ENCODE measurements around the gene SPAG17. TPM values are rescaled to one million over a fixed set of nuclear protein-coding genes. Genes with fewer than 3 reads are reported as not detected.

SPAG17 gene
- total RNA-seq, 2 donors from 2014 or later: 1.6 TPM; not detected in 1

GRCh38 chr1:118110580-118110979 lies 74.4 kb downstream of the SPAG17 start:
- ATAC-seq (no peak), DNase-seq (no peak)
- intact Hi-C loops (cut with DNase I): no loop called here
- Histone ChIP-seq H3K27ac (no peak overlapping the region), H3K27me3 (no peaks in the 10 kb centered on the region), H3K9me3 (no peaks in the 10 kb centered on the region), H3K36me3 (replicated peaks in 1 of 2; ENCODE audit: insufficient read depth in 1 of 2, low read depth in 2 of 2) (no peaks in the 10 kb centered on the region), H3K4me3 (no peak overlapping the region), H3K4me1 (peaks cover 14% of the 10 kb centered on the region)
- TF ChIP-seq POLR2A (IDR thresholded peaks at IDR 0.05): no peak
- TF ChIP-seq, protein P1, sequence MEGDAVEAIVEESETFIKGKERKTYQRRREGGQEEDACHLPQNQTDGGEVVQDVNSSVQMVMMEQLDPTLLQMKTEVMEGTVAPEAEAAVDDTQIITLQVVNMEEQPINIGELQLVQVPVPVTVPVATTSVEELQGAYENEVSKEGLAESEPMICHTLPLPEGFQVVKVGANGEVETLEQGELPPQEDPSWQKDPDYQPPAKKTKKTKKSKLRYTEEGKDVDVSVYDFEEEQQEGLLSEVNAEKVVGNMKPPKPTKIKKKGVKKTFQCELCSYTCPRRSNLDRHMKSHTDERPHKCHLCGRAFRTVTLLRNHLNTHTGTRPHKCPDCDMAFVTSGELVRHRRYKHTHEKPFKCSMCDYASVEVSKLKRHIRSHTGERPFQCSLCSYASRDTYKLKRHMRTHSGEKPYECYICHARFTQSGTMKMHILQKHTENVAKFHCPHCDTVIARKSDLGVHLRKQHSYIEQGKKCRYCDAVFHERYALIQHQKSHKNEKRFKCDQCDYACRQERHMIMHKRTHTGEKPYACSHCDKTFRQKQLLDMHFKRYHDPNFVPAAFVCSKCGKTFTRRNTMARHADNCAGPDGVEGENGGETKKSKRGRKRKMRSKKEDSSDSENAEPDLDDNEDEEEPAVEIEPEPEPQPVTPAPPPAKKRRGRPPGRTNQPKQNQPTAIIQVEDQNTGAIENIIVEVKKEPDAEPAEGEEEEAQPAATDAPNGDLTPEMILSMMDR (IDR thresholded peaks at IDR 0.05): no peak

- Histone ChIP-seq H3K27me3 (no peaks in the 10 kb centered on the region), H3K4me3 (no peak overlapping the region), H3K36me3 (replicated peaks in 1 of 2; ENCODE audit: insufficient read depth in 1 of 2, low read depth in 2 of 2) (no peaks in the 10 kb centered on the region), H3K27ac (no peak overlapping the region), H3K9me3 (no peaks in the 10 kb centered on the region), H3K4me1 (peaks cover 29% of the 10 kb centered on the region)
- intact Hi-C loops (cut with DNase I): no loop called here
- 86 to 91% methylated on average over 3 of the region's 3 CpGs for WGBS, 2 donors
- ATAC-seq (no peak), DNase-seq (no peak)
- TF ChIP-seq POLR2A (IDR thresholded peaks at IDR 0.05): no peak
- TF ChIP-seq, protein P1 (IDR thresholded peaks at IDR 0.05): no peak
Observed at GRCh38 chr1:118104951-118105350, 80.1 kb downstream of the SPAG17 start.

DNA sequence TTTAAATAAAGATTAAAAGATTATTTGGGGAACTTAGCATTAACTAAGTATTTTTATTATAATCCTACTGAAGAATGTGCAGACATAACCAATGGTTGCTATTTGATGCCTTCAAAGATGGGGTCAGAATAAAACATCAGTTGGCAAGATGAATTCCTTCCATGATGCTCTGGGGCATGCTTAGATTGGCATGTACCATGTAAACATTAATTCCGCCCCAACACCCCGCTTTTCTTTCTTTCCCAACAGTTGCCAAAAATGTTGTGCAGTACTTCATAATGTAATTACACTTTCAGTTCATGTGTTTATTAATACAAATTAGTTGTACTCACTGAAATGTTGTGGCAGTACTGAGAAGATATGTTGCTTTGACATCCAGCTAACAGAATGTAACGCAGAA lies 82.6 kb downstream of the SPAG17 start:
- 84 to 92% methylated on average over 3 of the region's 3 CpGs for WGBS, 2 donors
- Histone ChIP-seq H3K9me3 (no peaks in the 10 kb centered on the region), H3K4me3 (no peak overlapping the region), H3K36me3 (replicated peaks in 1 of 2; ENCODE audit: insufficient read depth in 1 of 2, low read depth in 2 of 2) (no peaks in the 10 kb centered on the region), H3K4me1 (peaks cover 46% of the 10 kb centered on the region), H3K27ac (no peak overlapping the region), H3K27me3 (no peaks in the 10 kb centered on the region)
- DNase-seq: no peak
- TF ChIP-seq POLR2A (IDR thresholded peaks at IDR 0.05): no peak
- intact Hi-C loops (cut with DNase I): no loop called here
- ATAC-seq: no peak

DNA sequence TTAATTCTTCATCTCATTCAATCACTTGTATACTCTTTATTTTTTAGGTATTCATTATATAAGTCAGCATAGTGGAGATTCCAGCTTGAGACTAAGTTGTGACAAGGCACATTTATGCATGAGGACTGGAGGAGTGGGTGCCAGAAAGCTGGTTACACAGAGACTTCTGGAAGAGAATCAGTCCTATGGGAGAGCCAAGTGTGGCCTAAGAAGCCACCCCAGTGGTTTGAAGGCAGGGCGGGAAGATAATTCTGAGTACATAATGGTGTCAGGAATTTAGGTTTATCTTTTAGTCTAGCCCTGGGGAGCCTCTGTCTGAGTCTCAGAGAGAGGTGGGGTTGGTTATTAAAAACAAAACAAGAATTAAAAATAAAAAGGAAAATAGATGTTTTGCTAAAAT lies 83.0 kb downstream of the SPAG17 start:
- TF ChIP-seq, protein P1 (IDR thresholded peaks at IDR 0.05): no peak
- H3K27ac ChIP-seq: peak overlapping the region in 2 of 4 donors; percentile 52 to 64
- H3K9me3 ChIP-seq: no peaks in the 10 kb centered on the region
- H3K4me3 ChIP-seq: no peak overlapping the region
- no peaks in the 10 kb centered on the region for H3K36me3 ChIP-seq (replicated peaks in 1 of 2; ENCODE audit: insufficient read depth in 1 of 2, low read depth in 2 of 2)
- DNase-seq: peak in 1 of 4 donors; percentile 19
- 88 to 97% methylated on average over 1 of the region's 1 CpG for WGBS, 2 donors
- intact Hi-C loops (cut with DNase I): no loop called here
- H3K4me1 ChIP-seq: peaks cover 48% of the 10 kb centered on the region
- ATAC-seq: no peak
- H3K27me3 ChIP-seq: no peaks in the 10 kb centered on the region

DNA sequence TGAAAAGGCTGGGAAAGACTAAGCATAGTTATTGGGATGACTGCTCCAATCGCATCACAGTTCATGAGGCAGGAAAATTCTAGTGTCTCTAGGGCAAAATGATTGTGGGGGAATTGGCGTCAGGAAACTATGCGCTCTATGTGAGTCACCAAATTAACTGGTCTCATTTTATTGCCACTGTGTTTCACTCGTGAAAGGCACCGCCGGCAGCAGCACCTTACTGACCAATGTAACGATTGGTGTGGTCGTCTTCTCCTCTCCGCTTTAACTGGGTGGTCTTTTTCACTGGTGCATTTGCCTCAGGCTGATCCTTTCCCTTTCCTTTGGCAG lies 83.5 kb downstream of the SPAG17 start:
- H3K4me1 ChIP-seq: peaks cover 48% of the 10 kb centered on the region
- 84 to 86% methylated on average over 9 of the region's 9 CpGs for WGBS, 2 donors
- ATAC-seq (no peak), DNase-seq (peak in 2 of 4 donors; percentile 20 to 25)
- TF ChIP-seq POLR2A (IDR thresholded peaks at IDR 0.05): no peak
- no peaks in the 10 kb centered on the region for H3K9me3 ChIP-seq
- peak overlapping the region; percentile 37 to 64 (median 46) for H3K27ac ChIP-seq
- intact Hi-C loops (cut with DNase I): no loop called here
- no peak overlapping the region for H3K4me3 ChIP-seq
- H3K27me3 ChIP-seq: no peaks in the 10 kb centered on the region
- no peaks in the 10 kb centered on the region for H3K36me3 ChIP-seq (replicated peaks in 1 of 2; ENCODE audit: insufficient read depth in 1 of 2, low read depth in 2 of 2)

DNA sequence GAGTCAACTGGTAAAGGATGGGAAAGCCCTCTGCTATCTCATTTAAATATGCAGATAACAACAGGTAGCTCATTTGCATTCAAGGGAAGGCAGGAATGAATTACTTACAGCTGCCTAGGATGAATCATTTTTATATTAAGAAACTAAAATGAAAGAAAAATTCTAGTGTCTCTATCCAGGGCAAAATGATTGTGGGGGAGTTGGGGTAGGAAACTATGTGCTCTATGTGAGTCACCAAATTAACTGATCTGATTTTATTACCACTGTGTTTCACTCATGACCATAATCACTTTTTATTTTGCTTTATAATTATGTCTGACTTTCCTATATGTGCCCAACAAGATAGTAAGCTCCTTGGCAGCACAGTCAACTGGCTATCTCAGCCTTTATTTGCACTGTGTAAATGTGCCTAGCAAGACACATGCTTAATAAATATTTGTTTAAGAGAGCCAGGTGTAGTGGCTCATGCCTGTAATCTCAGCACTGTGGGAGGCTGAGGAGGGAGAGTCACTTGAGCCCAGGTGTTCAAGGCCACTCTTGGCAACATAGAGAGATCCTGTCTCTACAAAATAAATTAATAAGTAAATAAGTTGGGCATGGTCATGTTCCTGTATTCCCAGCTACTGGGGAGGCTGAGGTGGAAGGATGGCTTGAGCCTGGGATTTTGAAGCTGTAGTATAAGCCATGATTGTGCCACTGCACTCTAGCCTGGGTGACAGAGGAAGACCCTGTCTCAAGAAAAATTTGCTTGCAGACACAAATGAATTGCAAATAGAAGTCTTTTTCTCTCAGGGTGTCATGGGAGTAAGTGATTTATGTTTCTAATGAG lies 84.1 kb downstream of the SPAG17 start:
- peak overlapping the region; percentile 37 to 64 (median 46) for H3K27ac ChIP-seq
- intact Hi-C loops (cut with DNase I): no loop called here
- peak; percentile 77 to 93 (median 85) for DNase-seq

More for the DNA sequence above, 84.1 kb downstream of the SPAG17 start:
- Histone ChIP-seq H3K36me3 (replicated peaks in 1 of 2; ENCODE audit: insufficient read depth in 1 of 2, low read depth in 2 of 2) (no peaks in the 10 kb centered on the region), H3K4me1 (peaks cover 48% of the 10 kb centered on the region), H3K4me3 (no peak overlapping the region), H3K27me3 (no peaks in the 10 kb centered on the region), H3K9me3 (no peaks in the 10 kb centered on the region)
- TF ChIP-seq, protein P1 (IDR thresholded peaks at IDR 0.05): no peak
- TF ChIP-seq POLR2A (IDR thresholded peaks at IDR 0.05): no peak
- peak; percentile 98 for ATAC-seq

All from body of pancreas (tissue), 4 donors.